Stimulated activated CD4-positive, alpha-beta T cell treated with anti-CD3 and anti-CD28 coated beads, Interleukin-1b, Interleukin-23, amount 100 ng/mL, for 1 hour (primary cell): ENCODE results near the gene KDM5B.

Experiments used
- DNase-seq, 2 donors: peaks; one replicate each; pipeline ENCODE4 v3.0.0-alpha.2; 2020; ENCODE audit warnings: low read depth in 2 of 2

Gene KDM5B

GRCh38 chr1:202685641-202686040, 122.6 kb downstream of the KDM5B start:
- no peak for DNase-seq

GRCh38 chr1:202684716-202685115, 123.5 kb downstream of the KDM5B start:
- no peak for DNase-seq

GRCh38 chr1:202683029-202683428, 125.2 kb downstream of the KDM5B start:
- DNase-seq = no peak

- DNase-seq = no peak
Observed at GRCh38 chr1:202682477-202682876, 125.7 kb downstream of the KDM5B start.

- DNase-seq = no peak
Observed at GRCh38 chr1:202681736-202682420, 126.3 kb downstream of the KDM5B start.

GRCh38 chr1:202680586-202681352, 127.5 kb downstream of the KDM5B start:
- DNase-seq = no peak

- no peak for DNase-seq
Observed at GRCh38 chr1:202679406-202680177, 128.6 kb downstream of the KDM5B start.

GRCh38 chr1:202677433-202677832, 130.8 kb downstream of the KDM5B start:
- DNase-seq = no peak
